Esophagus squamous epithelium (tissue), 4 donors: ENCODE measurements around the gene ADIG.

Experiments used
- POLR2A ChIP-seq, 4 donors: fragments of 450-650 bp; IDR thresholded peaks; one replicate each; pipeline ENCODE4 v1.6.1; 2017; ENCODE audit warnings: antibody characterized with exemption in 4 of 4, mild to moderate bottlenecking in 4 of 4, moderate library complexity in 3 of 4
- TF ChIP-seq, protein P1 (sequence below), 6 experiments: fragments of 450-650 bp in 4 of 6; fragments of 200-600 bp in 2 of 6; sonication (generic) in 2 of 6; IDR thresholded peaks; one replicate each; pipeline ENCODE4 v1.5.1; 2016 to 2019; ENCODE audit warnings: antibody characterized with exemption in 6 of 6, mild to moderate bottlenecking in 4 of 6, moderate library complexity in 4 of 6

DNA sequence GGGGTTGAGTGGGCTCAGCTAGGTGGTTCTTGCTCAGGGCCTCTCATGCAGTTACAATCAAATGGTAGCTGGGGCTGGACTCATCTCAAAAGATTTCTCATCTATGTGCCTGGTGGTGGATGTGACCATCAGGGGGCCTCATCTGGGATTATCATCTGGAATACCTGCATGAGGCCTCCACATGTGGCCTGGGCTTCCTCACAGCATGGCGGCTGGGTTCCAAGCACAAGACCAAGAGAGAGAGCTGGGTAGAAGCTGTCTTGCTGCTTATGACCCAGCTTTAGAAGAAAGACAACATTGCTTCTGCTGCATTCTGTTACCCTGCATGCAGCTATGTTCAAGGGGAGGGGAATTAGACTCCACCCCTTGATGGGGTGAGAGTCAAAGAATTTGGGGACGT is 43.1 kb downstream of the ADIG start:
- TF ChIP-seq, protein P1, sequence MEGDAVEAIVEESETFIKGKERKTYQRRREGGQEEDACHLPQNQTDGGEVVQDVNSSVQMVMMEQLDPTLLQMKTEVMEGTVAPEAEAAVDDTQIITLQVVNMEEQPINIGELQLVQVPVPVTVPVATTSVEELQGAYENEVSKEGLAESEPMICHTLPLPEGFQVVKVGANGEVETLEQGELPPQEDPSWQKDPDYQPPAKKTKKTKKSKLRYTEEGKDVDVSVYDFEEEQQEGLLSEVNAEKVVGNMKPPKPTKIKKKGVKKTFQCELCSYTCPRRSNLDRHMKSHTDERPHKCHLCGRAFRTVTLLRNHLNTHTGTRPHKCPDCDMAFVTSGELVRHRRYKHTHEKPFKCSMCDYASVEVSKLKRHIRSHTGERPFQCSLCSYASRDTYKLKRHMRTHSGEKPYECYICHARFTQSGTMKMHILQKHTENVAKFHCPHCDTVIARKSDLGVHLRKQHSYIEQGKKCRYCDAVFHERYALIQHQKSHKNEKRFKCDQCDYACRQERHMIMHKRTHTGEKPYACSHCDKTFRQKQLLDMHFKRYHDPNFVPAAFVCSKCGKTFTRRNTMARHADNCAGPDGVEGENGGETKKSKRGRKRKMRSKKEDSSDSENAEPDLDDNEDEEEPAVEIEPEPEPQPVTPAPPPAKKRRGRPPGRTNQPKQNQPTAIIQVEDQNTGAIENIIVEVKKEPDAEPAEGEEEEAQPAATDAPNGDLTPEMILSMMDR (IDR thresholded peaks at IDR 0.05), result no peak
- TF ChIP-seq POLR2A (IDR thresholded peaks at IDR 0.05), result no peak
